ENCODE measurements around the gene CBY2.

DNA sequence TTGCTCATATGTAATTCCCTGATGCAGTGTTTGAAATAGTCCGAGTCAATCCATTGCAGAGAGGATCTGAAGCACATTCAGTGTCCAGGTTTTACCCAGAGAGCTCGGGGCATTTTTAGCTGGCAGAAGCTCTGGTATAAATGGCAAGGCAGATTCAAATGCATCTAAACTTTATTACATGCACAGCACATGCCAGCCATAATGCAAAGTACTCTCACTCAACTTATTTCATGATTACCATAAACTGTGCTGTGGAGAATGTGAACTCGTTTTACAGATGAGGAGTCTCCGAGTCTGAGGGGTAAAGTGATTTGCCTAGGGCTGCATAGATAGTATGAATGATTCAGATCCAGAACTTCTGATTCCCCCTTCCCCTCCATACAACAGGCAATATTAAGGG is 13.5 kb upstream of the CBY2 start:
- TF ChIP-seq, protein P1, sequence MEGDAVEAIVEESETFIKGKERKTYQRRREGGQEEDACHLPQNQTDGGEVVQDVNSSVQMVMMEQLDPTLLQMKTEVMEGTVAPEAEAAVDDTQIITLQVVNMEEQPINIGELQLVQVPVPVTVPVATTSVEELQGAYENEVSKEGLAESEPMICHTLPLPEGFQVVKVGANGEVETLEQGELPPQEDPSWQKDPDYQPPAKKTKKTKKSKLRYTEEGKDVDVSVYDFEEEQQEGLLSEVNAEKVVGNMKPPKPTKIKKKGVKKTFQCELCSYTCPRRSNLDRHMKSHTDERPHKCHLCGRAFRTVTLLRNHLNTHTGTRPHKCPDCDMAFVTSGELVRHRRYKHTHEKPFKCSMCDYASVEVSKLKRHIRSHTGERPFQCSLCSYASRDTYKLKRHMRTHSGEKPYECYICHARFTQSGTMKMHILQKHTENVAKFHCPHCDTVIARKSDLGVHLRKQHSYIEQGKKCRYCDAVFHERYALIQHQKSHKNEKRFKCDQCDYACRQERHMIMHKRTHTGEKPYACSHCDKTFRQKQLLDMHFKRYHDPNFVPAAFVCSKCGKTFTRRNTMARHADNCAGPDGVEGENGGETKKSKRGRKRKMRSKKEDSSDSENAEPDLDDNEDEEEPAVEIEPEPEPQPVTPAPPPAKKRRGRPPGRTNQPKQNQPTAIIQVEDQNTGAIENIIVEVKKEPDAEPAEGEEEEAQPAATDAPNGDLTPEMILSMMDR (IDR thresholded peaks at IDR 0.05; ENCODE audit: poor library complexity, severe bottlenecking) = no peak
- no peak for TF ChIP-seq POLR2AphosphoS5 (IDR thresholded peaks at IDR 0.05)
- TF ChIP-seq TAF1 (IDR thresholded peaks at IDR 0.05; ENCODE audit: low read depth) = no peak
- no peak for TF ChIP-seq SMC3 (conservative IDR thresholded peaks at IDR 0.05; ENCODE audit: poor library complexity)
- no peak for TF ChIP-seq RAD21 (conservative IDR thresholded peaks at IDR 0.05)

All from neural cell (in vitro differentiated cells).